NCI-H146 treated with DMSO at 0.1 percent for 48 hours (cell line): ENCODE measurements around the gene ALOX5.
"Not testable (repeated sequence)": the region's sequence is repeated elsewhere in the genome, so short reads cannot be mapped to it uniquely, and the experiment has no call there.

Experiments
- DNase-seq: peaks from one replicate; lab custom pipeline; 2025; ENCODE audit not compliant: unreplicated experiment; lab: John Stamatoyannopoulos, UW

The ALOX5 gene

GRCh38 chr10:45373576-45374349 lies at the start of gene ALOX5:
Gene ALOX5, plus strand, starts transcription at chr10:45374216. Its CDS starts 64 bp downstream, at chr10:45374280.
- DNase-seq: peak; percentile 33

GRCh38 chr10:45325116-45325515 lies 48.9 kb upstream of the ALOX5 start:
- no peak for DNase-seq

- not testable (repeated sequence) for DNase-seq
Measured at GRCh38 chr10:45326864-45327263, 47.2 kb upstream of the ALOX5 start.

GRCh38 chr10:45331824-45332223 lies 42.2 kb upstream of the ALOX5 start:
- DNase-seq: not testable (repeated sequence)

- no peak for DNase-seq
Measured at GRCh38 chr10:45339894-45340293, 34.1 kb upstream of the ALOX5 start.

- not testable (repeated sequence) for DNase-seq
Measured at GRCh38 chr10:45340420-45340819, 33.6 kb upstream of the ALOX5 start.

- not testable (repeated sequence) for DNase-seq
Measured at GRCh38 chr10:45346652-45347335, 27.2 kb upstream of the ALOX5 start.

- DNase-seq: not testable (repeated sequence)
Measured at GRCh38 chr10:45347464-45347863, 26.6 kb upstream of the ALOX5 start.

- not testable (repeated sequence) for DNase-seq
Measured at GRCh38 chr10:45348196-45348765, 25.7 kb upstream of the ALOX5 start.

- no peak for DNase-seq
Measured at GRCh38 chr10:45353186-45353585, 20.8 kb upstream of the ALOX5 start.

GRCh38 chr10:45354261-45354660 lies 19.8 kb upstream of the ALOX5 start:
- no peak for DNase-seq

GRCh38 chr10:45355494-45355893 lies 18.5 kb upstream of the ALOX5 start:
- no peak for DNase-seq

- not testable (repeated sequence) for DNase-seq
Measured at GRCh38 chr10:45358961-45359360, 15.1 kb upstream of the ALOX5 start.

- not testable (repeated sequence) for DNase-seq
Measured at GRCh38 chr10:45361983-45362799, 11.8 kb upstream of the ALOX5 start.

GRCh38 chr10:45367643-45368042 lies 6.4 kb upstream of the ALOX5 start:
- not testable (repeated sequence) for DNase-seq

GRCh38 chr10:45368181-45368580 lies 5.8 kb upstream of the ALOX5 start:
- no peak for DNase-seq

GRCh38 chr10:45370202-45370955 lies 3.6 kb upstream of the ALOX5 start:
- no peak for DNase-seq

GRCh38 chr10:45371560-45371959 lies 2.5 kb upstream of the ALOX5 start:
- DNase-seq: no peak

GRCh38 chr10:45372251-45372951 lies 1.6 kb upstream of the ALOX5 start:
- no peak for DNase-seq
